Hindlimb muscle (tissue), 1 donor: ENCODE data around the gene CLEC18C. TPM values are rescaled to one million over a fixed set of nuclear protein-coding genes. Genes with fewer than 3 reads are reported as not detected.
"Not testable (repeated sequence)": the region's sequence is repeated elsewhere in the genome, so short reads cannot be mapped to it uniquely, and the experiment has no call there.

Experiments used
- DNase-seq: peaks from one replicate; pipeline ENCODE4 v3.0.0-alpha.2; 2013
- polyA plus RNA-seq: library from polyadenylated mRNA; unstranded; fragments of 120-200 nt; gene quantifications from one replicate; pipeline ENCODE4 v1.2.1, GENCODE V29; 2013; ENCODE audit not compliant: insufficient read length

The CLEC18C gene
- polyA plus RNA-seq, 1 donor = 1.1 TPM

DNA sequence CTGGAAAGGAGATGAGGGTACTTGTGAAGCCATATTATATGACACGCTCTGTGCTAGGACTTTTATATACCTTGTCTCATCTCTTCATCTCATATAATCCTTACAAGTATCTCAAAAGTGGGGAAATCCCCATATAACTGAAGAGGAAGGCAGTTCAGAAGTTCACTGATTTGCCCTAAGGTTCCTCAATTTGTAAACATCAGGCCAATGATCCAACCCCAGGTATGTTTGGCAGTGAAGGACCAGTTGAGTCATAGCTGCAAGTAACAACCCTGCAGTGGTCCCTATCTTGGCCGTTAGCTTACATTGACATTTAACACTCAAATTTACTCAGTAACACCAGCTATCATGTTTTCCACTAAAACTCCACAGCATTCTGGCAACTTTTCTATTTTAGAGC is 45.0 kb downstream of the CLEC18C start:
- DNase-seq = not testable (repeated sequence)

DNA sequence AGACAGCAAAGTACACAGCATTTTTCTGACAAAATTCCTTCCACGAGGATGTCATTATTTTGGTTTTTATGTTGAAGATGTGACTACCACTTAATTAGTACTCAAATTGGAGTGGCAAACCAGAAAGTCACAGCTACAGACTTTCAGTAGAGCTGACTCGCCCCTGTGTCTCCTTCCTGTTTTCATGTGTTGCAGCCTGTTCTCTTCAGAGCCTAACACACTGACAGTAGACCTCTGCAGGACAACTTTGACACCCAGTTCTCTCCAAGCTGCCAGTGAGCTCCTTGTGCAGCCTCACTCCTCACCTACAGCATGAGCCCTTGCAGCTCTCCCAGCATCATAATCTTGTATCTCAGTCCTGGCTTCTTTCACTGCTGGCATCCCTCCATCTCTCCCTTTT is 49.0 kb downstream of the CLEC18C start:
- DNase-seq = not testable (repeated sequence)

DNA sequence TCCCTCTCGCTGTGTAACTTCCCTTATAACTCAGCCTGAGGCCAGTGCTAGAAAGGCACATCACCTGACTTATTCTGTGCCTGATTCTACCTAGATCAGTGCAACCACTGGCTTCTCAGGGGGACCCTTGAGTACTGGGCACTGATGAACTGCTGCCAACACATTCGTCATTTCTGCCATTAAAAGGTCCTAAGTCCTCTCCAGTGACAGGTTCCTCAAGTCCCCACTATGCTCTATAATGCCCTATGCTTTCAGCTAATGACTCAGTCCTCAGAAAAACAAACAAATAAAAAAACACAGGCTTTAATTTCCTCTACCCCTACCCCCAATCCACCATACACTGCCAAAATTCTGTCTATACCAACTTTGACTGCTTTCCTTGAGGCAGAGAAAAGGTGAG is 49.6 kb downstream of the CLEC18C start:
- DNase-seq = not testable (repeated sequence)

DNA sequence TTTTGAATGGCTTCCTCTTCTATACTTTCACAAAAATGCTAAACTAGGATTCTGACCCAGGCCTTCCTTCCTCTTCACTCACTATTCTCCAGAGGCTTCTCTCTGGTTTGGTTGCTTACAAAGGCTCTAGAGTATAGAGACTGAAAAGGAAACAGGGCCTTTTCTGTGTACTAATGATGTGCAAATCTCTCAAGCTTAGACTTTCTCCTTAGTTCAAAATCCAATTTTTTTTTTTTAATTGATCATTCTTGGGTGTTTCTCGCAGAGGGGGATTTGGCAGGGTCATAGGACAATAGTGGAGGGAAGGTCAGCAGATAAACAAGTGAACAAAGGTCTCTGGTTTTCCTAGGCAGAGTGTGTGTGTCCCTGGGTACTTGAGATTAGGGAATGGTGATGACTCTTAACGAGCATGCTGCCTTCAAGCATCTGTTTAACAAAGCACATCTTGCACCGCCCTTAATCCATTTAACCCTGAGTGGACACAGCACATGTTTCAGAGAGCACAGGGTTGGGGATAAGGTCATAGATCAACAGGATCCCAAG is 50.5 kb downstream of the CLEC18C start:
- DNase-seq = not testable (repeated sequence)

DNA sequence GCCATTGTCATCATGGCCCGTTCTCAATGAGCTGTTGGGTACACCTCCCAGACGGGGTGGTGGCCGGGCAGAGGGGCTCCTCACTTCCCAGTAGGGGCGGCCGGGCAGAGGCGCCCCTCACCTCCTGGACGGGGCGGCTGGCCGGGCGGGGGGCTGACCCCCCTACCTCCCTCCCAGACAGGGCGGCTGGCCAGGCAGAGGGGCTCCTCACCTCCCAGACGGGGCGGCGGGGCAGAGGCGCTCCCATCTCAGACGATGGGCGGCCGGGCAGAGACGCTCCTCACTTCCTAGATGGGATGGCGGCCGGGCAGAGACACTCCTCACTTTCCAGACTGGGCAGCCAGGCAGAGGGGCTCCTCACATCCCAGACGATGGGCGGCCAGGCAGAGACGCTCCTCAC is 51.1 kb downstream of the CLEC18C start:
- DNase-seq = not testable (repeated sequence)

DNA sequence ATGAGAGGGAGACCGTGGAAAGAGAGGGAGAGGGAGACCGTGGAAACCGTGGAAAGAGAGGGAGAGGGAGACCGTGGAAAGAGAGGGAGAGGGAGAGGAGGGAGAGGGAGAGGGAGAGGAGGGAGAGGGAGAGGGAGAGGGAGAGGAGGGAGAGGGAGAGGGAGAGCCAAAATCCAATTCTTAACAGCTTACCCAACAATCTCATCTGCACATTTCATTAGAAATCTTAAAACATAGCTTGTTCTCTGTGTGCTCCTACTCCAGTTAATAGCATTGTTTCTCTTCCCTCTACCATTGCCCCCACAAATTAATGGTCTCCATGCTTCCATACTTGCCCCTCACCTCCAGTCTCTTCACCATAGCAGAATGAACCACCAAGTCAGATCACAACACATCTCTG is 51.8 kb downstream of the CLEC18C start:
- not testable (repeated sequence) for DNase-seq

DNA sequence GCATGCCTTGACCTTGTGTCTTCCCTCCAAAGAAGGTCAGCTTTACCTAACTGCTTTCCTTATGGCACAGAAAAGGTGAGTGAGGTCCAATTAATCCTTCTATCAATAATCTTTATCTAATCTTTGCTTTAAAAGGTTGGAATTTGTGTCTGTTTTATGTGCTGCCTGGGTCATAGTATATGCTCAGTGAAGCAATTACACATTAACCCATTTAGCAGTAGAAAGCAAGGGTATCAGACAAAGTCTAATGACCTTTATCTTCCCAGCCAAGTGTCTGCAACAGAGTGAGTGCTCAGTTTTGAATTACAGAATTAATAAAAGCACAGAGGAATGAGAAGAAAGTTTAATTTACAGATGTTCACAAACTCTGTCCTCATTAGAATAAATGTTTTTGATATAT is 52.4 kb downstream of the CLEC18C start:
- not testable (repeated sequence) for DNase-seq

DNA sequence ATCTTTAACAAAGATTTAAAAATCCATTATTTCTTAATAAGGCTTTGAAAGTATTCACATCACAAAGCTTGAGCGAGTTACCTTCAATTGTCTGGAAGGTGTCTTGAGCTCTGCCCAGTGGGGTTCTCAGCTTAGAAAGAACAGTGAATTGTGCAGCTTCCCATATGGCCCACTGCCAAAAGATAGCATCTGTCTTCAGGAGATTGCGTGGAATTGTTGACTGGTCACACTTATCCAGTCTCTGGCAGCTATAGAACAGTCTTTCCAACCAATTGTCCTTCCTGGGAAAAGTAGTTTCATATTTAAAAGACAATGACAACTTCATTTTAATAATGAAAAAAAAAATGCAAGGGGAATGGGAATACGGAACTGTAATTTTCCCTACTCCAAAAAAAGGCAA is 58.2 kb downstream of the CLEC18C start:
- not testable (repeated sequence) for DNase-seq

Other genes with a start within 250 kb of the CLEC18C start
- gene CLEC18A, start 222.5 kb upstream of the CLEC18C start, polyA plus RNA-seq = 0.68 TPM
- gene PDPR, start 59.5 kb upstream of the CLEC18C start, polyA plus RNA-seq = 21.2 TPM
- 10.2 TPM for gene EXOSC6, start 78.2 kb downstream of the CLEC18C start, polyA plus RNA-seq
- gene AARS1, start 115.7 kb downstream of the CLEC18C start, polyA plus RNA-seq = 58.9 TPM
- gene DDX19B, start 125.4 kb downstream of the CLEC18C start, polyA plus RNA-seq = 23.0 TPM
- gene DDX19A, start 173.1 kb downstream of the CLEC18C start, polyA plus RNA-seq = 38.0 TPM